ENCODE data around the gene RIMBP2.

DNA sequence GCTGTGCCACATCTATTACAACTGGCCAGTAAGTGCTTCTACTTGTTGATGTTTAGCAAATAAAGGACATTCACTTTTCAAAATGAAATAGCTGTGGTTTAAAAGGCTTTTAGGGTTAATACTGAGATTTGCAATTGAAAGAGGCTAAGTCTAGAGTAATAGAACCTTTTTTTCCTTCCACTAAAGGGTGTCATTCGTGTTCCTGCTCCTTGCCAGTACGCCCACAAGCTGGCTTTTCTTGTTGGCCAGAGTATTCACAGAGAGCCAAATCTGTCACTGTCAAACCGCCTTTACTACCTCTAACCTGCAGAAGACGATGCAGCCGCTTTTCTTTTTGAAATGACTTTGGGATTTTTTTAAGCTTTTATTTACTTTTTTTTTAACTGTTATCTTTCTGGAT is 344.8 kb downstream of the RIMBP2 start:
- TF ChIP-seq, protein P1, sequence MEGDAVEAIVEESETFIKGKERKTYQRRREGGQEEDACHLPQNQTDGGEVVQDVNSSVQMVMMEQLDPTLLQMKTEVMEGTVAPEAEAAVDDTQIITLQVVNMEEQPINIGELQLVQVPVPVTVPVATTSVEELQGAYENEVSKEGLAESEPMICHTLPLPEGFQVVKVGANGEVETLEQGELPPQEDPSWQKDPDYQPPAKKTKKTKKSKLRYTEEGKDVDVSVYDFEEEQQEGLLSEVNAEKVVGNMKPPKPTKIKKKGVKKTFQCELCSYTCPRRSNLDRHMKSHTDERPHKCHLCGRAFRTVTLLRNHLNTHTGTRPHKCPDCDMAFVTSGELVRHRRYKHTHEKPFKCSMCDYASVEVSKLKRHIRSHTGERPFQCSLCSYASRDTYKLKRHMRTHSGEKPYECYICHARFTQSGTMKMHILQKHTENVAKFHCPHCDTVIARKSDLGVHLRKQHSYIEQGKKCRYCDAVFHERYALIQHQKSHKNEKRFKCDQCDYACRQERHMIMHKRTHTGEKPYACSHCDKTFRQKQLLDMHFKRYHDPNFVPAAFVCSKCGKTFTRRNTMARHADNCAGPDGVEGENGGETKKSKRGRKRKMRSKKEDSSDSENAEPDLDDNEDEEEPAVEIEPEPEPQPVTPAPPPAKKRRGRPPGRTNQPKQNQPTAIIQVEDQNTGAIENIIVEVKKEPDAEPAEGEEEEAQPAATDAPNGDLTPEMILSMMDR (IDR thresholded peaks at IDR 0.05; ENCODE audit: insufficient read depth, low read length), result no peak
- TF ChIP-seq, protein P2, sequence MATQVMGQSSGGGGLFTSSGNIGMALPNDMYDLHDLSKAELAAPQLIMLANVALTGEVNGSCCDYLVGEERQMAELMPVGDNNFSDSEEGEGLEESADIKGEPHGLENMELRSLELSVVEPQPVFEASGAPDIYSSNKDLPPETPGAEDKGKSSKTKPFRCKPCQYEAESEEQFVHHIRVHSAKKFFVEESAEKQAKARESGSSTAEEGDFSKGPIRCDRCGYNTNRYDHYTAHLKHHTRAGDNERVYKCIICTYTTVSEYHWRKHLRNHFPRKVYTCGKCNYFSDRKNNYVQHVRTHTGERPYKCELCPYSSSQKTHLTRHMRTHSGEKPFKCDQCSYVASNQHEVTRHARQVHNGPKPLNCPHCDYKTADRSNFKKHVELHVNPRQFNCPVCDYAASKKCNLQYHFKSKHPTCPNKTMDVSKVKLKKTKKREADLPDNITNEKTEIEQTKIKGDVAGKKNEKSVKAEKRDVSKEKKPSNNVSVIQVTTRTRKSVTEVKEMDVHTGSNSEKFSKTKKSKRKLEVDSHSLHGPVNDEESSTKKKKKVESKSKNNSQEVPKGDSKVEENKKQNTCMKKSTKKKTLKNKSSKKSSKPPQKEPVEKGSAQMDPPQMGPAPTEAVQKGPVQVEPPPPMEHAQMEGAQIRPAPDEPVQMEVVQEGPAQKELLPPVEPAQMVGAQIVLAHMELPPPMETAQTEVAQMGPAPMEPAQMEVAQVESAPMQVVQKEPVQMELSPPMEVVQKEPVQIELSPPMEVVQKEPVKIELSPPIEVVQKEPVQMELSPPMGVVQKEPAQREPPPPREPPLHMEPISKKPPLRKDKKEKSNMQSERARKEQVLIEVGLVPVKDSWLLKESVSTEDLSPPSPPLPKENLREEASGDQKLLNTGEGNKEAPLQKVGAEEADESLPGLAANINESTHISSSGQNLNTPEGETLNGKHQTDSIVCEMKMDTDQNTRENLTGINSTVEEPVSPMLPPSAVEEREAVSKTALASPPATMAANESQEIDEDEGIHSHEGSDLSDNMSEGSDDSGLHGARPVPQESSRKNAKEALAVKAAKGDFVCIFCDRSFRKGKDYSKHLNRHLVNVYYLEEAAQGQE (IDR thresholded peaks at IDR 0.05; ENCODE audit: insufficient replicate concordance, low read depth), result no peak
- TF ChIP-seq SPI1 (IDR thresholded peaks at IDR 0.05; ENCODE audit: borderline replicate concordance, low read depth) (no peak), POLR2AphosphoS5 (IDR thresholded peaks at IDR 0.05; ENCODE audit: low read depth) (no peak)

All from HL-60 (cell line).